Skin of body (tissue), 2 donors: ENCODE measurements around the gene PTGIS. TPM values are rescaled to one million over a fixed set of nuclear protein-coding genes. Genes with fewer than 3 reads are reported as not detected.

Experiments used
- DNase-seq: peaks from one replicate; lab custom pipeline; 2025; lab: John Stamatoyannopoulos, UW
- total RNA-seq: library from RNA; depleted of rRNA; stranded (reverse); fragments of >200 nt; gene quantifications from one replicate; pipeline ENCODE4 v1.2.3, GENCODE V29; 2014

Gene PTGIS
- total RNA-seq, 1 donor from 2014 or later: 14.0 TPM

- no peak for DNase-seq
These were observed 66.0 kb downstream of the PTGIS start for GRCh38 chr20:49501917-49502316.

- DNase-seq: no peak
These were observed 70.6 kb downstream of the PTGIS start for GRCh38 chr20:49497398-49497669.

- no peak for DNase-seq
These were observed 71.2 kb downstream of the PTGIS start for GRCh38 chr20:49496553-49497397.

- DNase-seq: no peak
These were observed 71.9 kb downstream of the PTGIS start for GRCh38 chr20:49496043-49496442.

- DNase-seq: no peak
These were observed 77.2 kb downstream of the PTGIS start for GRCh38 chr20:49490689-49491088.

- no peak for DNase-seq
These were observed 78.2 kb downstream of the PTGIS start for GRCh38 chr20:49489688-49490087.

- DNase-seq: no peak
These were observed 81.9 kb downstream of the PTGIS start for GRCh38 chr20:49486064-49486463.

GRCh38 chr20:49485563-49485962, 82.4 kb downstream of the PTGIS start:
- DNase-seq: no peak

GRCh38 chr20:49484180-49485140, 83.5 kb downstream of the PTGIS start:
- peak; percentile 64 for DNase-seq

GRCh38 chr20:49483696-49484123, 84.2 kb downstream of the PTGIS start:
- DNase-seq: no peak

- no peak for DNase-seq
These were observed 84.8 kb downstream of the PTGIS start for GRCh38 chr20:49483018-49483695.

- peak; percentile 48 for DNase-seq
These were observed 85.3 kb downstream of the PTGIS start, which contains the start of gene KCNB1 for GRCh38 chr20:49482621-49483017. TSS of gene KCNB1 (minus strand) at chr20:49482668. CDS start at chr20:49482480, 188 bp downstream.

GRCh38 chr20:49482173-49482572, 85.8 kb downstream of the PTGIS start:
- no peak for DNase-seq

GRCh38 chr20:49481116-49481515, 86.8 kb downstream of the PTGIS start:
- DNase-seq: no peak

- no peak for DNase-seq
These were observed 87.7 kb downstream of the PTGIS start for GRCh38 chr20:49480236-49480635.

GRCh38 chr20:49479785-49480184, 88.2 kb downstream of the PTGIS start:
- no peak for DNase-seq

- no peak for DNase-seq
These were observed 88.9 kb downstream of the PTGIS start for GRCh38 chr20:49478754-49479689.

- DNase-seq: no peak
These were observed 89.7 kb downstream of the PTGIS start for GRCh38 chr20:49478266-49478665.

- DNase-seq: no peak
These were observed 90.7 kb downstream of the PTGIS start for GRCh38 chr20:49477200-49477599.

- DNase-seq: no peak
These were observed 92.0 kb downstream of the PTGIS start for GRCh38 chr20:49476016-49476355.
